Omental fat pad (tissue), 4 donors: ENCODE data around the gene ARHGAP40. TPM values are rescaled to one million over a fixed set of nuclear protein-coding genes. Genes with fewer than 3 reads are reported as not detected.

Experiments
- ATAC-seq: fragments of 150-250 bp; one replicate; pipeline ENCODE4 v1.9.1; 2016; ENCODE audit warnings: mild to moderate bottlenecking, moderate library complexity; ENCODE audit not compliant: low FRiP score
- DNase-seq: peaks from one replicate; pipeline ENCODE4 v3.0.0-alpha.2; 2019; ENCODE audit warnings: low spot score
- total RNA-seq, 4 donors: library from RNA; depleted of rRNA; stranded (reverse); fragments of >200 nt; gene quantifications; one replicate each; pipeline ENCODE4 v1.1.0, GENCODE V29; 2016
- TF ChIP-seq, protein P1 (sequence below), 3 donors: fragments of 450-650 bp; IDR thresholded peaks; one replicate each; pipeline ENCODE4 v1.5.1; 2016 to 2017; ENCODE audit warnings: antibody characterized with exemption in 3 of 3, mild to moderate bottlenecking in 3 of 3, moderate library complexity in 2 of 3

ARHGAP40 gene
- total RNA-seq, 4 donors from 2014 or later = not detected

DNA sequence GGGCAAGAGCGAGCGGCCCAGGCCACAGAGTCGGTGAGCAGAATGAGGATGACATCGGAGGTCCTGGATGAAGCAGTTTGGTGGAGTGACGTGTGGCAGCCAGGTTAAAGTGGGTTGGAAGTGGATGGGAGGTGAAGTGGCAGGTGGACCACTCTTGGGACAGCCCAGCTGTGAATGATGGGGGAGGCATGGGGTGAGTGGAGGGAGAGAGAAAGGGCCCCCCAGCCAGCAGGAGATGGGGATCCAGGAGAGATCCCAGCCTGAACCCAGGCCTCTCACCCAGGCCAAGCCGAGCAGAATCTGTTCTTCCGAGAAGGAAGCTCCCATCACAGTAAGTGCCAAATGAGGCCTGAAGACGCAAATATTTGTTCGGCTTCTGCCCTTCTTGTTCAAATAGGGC is 95.7 kb downstream of the ARHGAP40 start:
- DNase-seq (no peak), ATAC-seq (no peak)
- TF ChIP-seq, protein P1, sequence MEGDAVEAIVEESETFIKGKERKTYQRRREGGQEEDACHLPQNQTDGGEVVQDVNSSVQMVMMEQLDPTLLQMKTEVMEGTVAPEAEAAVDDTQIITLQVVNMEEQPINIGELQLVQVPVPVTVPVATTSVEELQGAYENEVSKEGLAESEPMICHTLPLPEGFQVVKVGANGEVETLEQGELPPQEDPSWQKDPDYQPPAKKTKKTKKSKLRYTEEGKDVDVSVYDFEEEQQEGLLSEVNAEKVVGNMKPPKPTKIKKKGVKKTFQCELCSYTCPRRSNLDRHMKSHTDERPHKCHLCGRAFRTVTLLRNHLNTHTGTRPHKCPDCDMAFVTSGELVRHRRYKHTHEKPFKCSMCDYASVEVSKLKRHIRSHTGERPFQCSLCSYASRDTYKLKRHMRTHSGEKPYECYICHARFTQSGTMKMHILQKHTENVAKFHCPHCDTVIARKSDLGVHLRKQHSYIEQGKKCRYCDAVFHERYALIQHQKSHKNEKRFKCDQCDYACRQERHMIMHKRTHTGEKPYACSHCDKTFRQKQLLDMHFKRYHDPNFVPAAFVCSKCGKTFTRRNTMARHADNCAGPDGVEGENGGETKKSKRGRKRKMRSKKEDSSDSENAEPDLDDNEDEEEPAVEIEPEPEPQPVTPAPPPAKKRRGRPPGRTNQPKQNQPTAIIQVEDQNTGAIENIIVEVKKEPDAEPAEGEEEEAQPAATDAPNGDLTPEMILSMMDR (IDR thresholded peaks at IDR 0.05) = no peak

DNA sequence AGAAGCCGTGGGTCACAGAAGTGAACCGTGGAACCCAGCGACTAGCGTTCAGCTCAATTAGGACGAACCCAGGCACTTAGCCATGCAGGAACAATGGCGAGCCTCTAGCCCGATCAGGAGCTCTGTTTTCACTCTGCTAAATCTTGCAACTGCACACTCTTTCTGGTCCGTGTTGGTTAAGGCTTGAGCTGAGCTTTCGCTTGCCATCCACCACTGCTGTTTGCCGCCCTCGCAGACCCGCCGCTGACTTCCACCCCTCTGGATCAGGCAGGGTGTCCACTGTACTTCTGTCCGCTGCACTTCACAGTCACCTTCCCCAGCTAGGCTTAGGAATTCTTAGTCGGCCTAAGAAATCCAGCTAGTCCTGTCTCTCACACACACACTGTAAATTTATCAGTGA is 96.9 kb downstream of the ARHGAP40 start:
- ATAC-seq (no peak), DNase-seq (no peak)
- TF ChIP-seq, protein P1 (IDR thresholded peaks at IDR 0.05) = no peak

DNA sequence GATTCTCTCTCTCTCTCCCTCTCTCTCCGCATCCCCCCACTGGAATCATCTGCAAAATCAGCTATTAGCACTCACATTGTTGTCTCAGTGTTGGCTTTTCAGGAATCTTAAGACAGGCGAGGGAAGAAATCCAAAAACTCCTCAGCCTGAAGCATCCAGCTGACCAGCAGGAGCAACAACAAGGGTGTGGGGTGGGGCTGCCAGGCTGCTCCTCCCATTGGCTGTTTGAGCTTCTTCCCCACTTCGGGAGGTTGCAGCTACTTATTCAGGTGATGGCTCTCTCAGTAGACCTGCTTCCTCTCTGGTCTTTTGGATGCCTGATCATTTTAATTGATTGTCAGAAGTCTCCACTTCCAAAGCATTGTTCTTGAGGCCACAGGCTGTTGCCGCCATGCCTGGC is 98.5 kb downstream of the ARHGAP40 start:
- no peak for ATAC-seq
- TF ChIP-seq, protein P1 (IDR thresholded peaks at IDR 0.05) = no peak
- DNase-seq = no peak

Other genes starting within 250 kb of the ARHGAP40 start
- gene SNHG17, start 166.5 kb upstream of the ARHGAP40 start, total RNA-seq = 10 to 100 TPM; 19.5 to 66.1 (median 33.4) TPM
- 10 to 100 TPM; 27.1 to 39.9 (median 32.3) TPM for gene RALGAPB, start 129.0 kb upstream of the ARHGAP40 start, total RNA-seq
- gene ADIG, start 20.6 kb upstream of the ARHGAP40 start, total RNA-seq = not detected
- not detected for gene SLC32A1, start 122.7 kb downstream of the ARHGAP40 start, total RNA-seq
- 10 to 100 TPM in 1 of 4 donors, 1 to 10 TPM in 3; 7.1 to 11.9 (median 7.7) TPM for gene ACTR5, start 146.7 kb downstream of the ARHGAP40 start, total RNA-seq
- 10 to 100 TPM in 3 of 4 donors, 1 to 10 TPM in 1; 7.1 to 48.4 (median 21.6) TPM for gene PPP1R16B, start 203.9 kb downstream of the ARHGAP40 start, total RNA-seq